ENCODE results near the gene MRPL52. TPM values are rescaled to one million over a fixed set of nuclear protein-coding genes. Genes with fewer than 3 reads are reported as not detected.

MRPL52 gene
- total RNA-seq, 2 experiments from 2014 or later = 101 to 112 TPM

Other genes starting within 250 kb of the MRPL52 start
- gene DAD1, start 240.7 kb upstream of the MRPL52 start, total RNA-seq = 100 to 1,000 TPM; 169 to 233 TPM
- gene ABHD4, start 231.6 kb upstream of the MRPL52 start, total RNA-seq = 10 to 100 TPM in 1 of 2 experiments, 1 to 10 TPM in 1; 8.3 to 10.4 TPM
- gene OR6J1, start 185.5 kb upstream of the MRPL52 start, total RNA-seq = not detected
- gene OXA1L, start 63.2 kb upstream of the MRPL52 start, total RNA-seq = 100 to 1,000 TPM; 122 to 141 TPM
- under 1 TPM; 0.25 to 0.69 TPM for gene SLC7A7, start 14.5 kb upstream of the MRPL52 start, total RNA-seq
- gene MMP14, start 6.7 kb downstream of the MRPL52 start, total RNA-seq = 1 to 10 TPM; 1.8 to 2.1 TPM
- 10 to 100 TPM; 60.0 to 63.5 TPM for gene LRP10, start 41.9 kb downstream of the MRPL52 start, total RNA-seq
- gene REM2, start 53.3 kb downstream of the MRPL52 start, total RNA-seq = under 1 TPM; 0.52 to 0.69 TPM
- gene RBM23, start 89.3 kb downstream of the MRPL52 start, total RNA-seq = 10 to 100 TPM; 79.0 to 79.6 TPM
- gene PRMT5, start 99.5 kb downstream of the MRPL52 start, total RNA-seq = 10 to 100 TPM; 52.6 to 56.8 TPM
- gene HAUS4, start 127.2 kb downstream of the MRPL52 start, total RNA-seq = 10 to 100 TPM; 67.4 to 68.6 TPM
- 1 to 10 TPM; 1.3 to 1.4 TPM for gene AJUBA, start 152.7 kb downstream of the MRPL52 start, total RNA-seq
- 10 to 100 TPM in 1 of 2 experiments, 1 to 10 TPM in 1; 9.4 to 11.1 TPM for gene C14orf93, start 180.3 kb downstream of the MRPL52 start, total RNA-seq
- 10 to 100 TPM; 60.4 to 60.7 TPM for gene PSMB5, start 205.0 kb downstream of the MRPL52 start, total RNA-seq
- gene PSMB11, start 212.3 kb downstream of the MRPL52 start, total RNA-seq = under 1 TPM in 1 of 2 experiments, not detected in 1; 0.21 TPM
- 1 to 10 TPM; 2.9 to 3.0 TPM for gene CDH24, start 227.6 kb downstream of the MRPL52 start, total RNA-seq

All from activated CD4-positive, alpha-beta T cell treated with anti-CD3 and anti-CD28 coated beads, Interleukin-2, amount 10 ng/mL, durations not matched to agents 7 days and 5 days (primary cell).